ENCODE results near the gene MLN.

MLN gene

GRCh38 chr6:33771146-33772081, 32.4 kb downstream of the MLN start:
- peak; percentile 99 for DNase-seq (ENCODE audit: low read depth in 2 of 2)

DNA sequence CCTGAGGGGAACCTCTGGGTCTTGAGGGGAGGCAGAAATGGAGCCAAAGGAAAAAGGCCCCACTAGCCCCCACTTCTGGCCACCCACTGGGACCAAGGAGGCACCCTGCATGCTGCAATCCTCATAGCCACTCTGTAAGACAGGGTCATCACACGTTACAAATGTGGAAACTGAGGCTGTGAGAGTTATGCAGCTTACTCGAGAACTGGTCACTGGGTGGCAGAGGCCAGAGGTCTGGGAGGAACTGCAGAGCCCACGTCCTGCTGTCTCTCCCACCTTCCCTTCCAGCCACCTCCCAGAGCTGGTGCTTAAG, 33.0 kb downstream of the MLN start:
- no peak for DNase-seq (ENCODE audit: low read depth in 2 of 2)

GRCh38 chr6:33770124-33770832, 33.5 kb downstream of the MLN start:
- no peak for DNase-seq (ENCODE audit: low read depth in 2 of 2)

DNA sequence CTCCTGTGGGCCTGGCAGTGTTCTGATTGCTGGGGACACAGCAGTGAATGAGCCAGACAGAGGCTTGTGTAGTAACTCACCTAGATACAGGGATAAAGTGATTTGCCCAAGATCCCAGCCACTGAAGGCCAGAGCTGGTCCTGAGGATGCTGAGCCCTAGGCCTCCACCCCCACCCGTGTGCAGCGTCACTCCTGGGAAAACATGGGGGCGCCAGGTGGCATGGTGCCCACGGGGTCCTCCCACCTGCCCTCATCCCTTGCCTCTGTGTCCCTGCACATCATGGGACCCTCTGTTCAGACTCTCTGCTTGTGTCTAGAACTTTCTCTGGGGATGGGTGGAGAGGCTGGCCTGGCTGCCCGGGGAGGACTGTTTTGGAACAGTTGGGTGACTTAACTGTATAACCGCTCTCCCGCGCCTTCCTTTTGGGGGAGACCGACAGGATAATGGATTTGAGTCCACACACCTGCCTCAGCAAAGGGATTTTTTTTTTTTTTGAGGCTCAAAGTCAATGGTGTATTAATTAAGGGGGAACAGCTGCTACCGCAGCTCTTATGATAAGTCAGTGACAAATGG, 34.5 kb downstream of the MLN start:
- no peak for DNase-seq (ENCODE audit: low read depth in 2 of 2)

DNA sequence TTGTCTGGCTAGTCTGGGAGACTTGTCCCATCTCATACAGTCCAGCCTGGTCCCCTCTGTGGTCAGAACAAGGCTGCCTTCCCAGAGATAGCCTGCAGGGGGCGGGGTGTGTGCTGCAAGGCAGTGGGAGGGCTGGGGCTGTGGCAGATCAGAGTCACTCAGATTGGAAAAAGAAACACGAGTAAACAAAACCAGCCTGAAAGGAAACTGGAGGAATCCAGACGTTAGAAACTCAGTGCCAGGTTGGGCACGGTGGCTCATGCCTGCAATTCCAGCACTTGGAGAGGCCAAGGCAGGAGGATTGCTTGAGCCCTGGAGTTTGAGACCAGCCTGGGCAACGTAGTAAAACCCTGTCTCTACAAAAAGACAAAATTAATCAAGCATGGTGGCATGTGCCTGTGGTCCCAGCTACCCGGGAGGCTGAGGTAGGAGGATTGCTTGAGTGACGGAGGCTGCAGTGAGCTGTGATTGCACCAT, 35.1 kb downstream of the MLN start:
- DNase-seq (ENCODE audit: low read depth in 2 of 2), result peak in 1 of 2 experiments; percentile 35

DNA sequence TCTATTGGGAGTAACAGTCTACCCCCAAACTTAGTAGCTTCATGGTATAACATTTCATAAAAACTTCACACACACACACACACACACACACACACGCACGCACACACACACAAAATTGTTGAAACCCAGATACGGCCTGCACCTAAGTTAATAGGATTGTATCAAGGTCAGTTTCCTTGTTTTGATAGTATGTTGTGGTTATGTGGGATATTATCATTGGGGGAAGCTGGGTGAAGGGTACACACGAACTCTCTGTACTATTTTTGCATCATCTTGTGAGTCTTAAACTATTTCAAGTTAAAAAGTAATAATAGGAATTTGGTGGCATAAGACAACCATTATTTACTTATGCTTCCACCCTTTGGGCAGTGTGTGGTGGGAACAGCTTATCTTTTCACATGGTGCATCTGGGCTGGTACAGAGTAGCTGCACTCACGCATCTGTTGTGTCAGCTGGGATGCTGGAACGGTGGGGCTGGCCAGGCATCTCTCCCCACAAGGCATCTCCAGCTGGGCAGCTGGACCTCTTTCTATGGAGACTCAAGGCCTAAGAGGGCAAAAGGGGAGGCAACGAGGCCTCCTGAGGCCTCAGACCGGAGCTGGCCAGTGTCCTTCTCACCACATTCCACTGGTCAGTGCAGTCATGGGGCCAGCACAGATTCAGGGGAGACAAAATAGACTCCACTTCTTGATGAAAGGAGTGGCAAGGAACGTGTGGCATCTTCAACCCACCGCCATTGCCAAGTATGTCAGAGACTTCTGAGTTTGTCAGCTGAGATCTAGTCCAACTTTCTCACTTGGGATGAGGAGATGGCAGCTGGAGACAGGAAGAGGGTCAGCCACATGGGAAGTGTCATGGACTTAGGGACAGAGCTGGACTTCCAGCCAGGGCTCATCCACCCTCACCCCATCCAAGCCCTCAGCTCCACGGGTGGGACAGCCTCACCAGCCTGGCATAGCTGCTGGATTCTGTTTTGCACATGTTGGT, 36.6 kb downstream of the MLN start:
- DNase-seq (ENCODE audit: low read depth in 2 of 2), result no peak

DNA sequence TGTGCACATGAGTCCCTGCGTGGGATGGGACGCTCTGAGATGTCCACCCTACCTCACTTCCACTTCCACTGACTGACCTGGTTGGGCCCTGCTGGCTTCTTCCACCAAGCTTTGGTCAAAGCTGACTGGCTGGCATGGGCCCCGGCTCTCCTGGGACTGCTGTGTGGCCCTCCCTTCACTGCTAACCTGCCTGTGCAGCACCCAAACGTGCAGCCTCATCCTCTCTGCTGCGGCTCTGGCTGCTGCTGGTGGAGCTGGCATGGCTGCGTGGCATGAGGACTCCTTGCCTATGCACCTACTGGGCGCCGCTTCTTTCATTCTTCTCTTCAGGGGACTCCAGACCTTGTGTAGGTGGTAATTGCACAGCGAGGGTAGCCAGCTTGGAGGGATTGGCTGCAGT, 38.4 kb downstream of the MLN start:
- no peak for DNase-seq (ENCODE audit: low read depth in 2 of 2)

GRCh38 chr6:33764036-33764435, 39.8 kb downstream of the MLN start:
- DNase-seq (ENCODE audit: low read depth in 2 of 2), result no peak

DNA sequence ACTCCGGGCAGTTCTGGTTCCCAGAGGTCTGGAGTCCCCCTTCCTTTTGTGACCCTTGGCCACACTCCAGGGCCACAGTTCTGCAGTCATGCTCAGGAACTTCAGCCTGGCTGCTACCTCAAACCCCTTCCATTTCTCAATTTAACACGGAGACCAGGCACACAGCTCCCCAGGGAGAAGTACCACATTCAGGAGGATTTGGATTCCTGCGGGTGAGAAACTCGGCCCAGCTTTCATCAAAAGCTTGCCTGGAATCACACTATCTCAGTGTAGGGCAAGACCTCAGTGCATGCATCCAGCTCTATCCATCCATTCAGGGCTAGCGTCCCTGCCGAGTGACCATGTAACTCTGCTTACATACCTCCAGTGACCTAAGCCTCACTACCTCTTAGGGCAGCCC, 40.3 kb downstream of the MLN start:
- DNase-seq (ENCODE audit: low read depth in 2 of 2), result no peak

DNA sequence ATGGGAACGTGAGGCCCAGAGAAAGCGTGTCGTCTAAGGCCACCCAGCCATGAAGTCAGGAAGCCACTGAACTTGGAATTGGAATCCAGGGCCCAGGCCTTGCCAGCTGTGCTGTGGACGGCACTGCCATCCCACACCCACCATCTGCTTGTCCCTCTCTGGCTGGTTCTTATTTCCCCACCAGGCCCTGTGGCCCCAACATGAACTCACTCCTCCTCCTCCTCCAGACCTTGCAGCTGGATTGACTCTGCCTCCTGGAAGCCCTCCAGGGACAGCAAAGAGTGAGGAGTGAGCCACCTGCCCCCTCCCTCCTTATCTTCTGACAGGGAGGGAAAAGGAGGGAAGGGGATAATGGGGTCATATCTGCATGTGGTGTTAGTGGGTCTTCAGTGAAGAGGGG, 41.1 kb downstream of the MLN start:
- no peak for DNase-seq (ENCODE audit: low read depth in 2 of 2)

DNA sequence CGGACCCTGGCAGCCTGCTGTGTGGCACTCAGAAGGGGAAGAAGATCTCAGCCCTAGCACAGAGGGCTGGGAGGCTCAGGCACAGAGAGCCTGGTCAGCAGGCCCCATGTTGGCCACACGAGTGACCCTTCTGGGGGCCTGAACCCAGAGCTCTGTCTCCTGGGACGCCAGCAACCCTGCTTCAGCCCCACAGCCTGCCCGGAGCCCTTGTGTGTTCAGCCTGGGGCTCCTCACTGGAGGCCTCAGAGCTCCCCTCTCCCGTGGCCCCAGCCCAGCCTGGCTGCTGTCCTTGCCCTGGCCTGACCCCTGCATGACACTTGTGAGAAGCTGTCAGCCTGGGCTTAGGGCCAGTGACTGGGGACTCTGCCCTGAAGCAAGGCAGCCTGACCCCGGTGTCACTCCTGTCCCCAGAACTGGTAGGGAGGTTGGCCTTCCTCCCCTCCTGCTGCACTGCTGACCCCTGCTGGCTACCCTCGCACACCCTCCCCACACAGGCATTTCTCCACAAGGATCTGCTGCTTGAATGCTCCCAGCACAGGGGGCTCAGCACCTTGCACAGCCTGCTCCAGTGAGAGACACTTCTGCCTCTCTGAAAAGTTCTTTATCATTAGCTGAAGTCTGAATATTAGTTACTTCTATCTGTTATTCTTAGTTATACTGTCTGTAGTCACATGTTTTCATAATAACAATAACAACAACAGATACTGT, 41.7 kb downstream of the MLN start:
- DNase-seq (ENCODE audit: low read depth in 2 of 2), result no peak

- no peak for DNase-seq (ENCODE audit: low read depth in 2 of 2)
Observed at GRCh38 chr6:33761581-33761921, 42.3 kb downstream of the MLN start.

- no peak for DNase-seq (ENCODE audit: low read depth in 2 of 2)
Observed at GRCh38 chr6:33759887-33760629, 43.7 kb downstream of the MLN start.

- no peak for DNase-seq (ENCODE audit: low read depth in 2 of 2)
Observed at GRCh38 chr6:33758815-33759216, 45.0 kb downstream of the MLN start.

DNA sequence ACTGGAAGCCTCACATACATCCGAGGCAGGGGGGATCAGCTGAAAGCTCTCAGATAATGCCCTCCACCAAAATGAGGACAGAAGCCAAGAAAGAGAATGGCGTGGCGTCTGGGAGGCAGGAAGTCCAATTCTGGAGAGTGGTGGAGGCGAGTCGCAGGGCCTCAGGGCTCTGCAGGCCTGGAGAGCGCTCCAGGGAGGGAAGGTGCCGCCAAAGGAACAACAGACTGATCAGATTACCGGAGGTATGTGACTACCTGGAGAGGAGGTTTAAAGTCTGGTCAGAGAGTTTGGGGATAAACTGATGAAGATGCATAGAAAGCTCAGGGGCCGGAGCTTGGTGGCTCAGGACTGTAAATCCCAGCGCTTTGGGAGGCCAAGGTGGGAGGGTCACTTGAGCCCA, 45.9 kb downstream of the MLN start:
- DNase-seq (ENCODE audit: low read depth in 2 of 2), result no peak

GRCh38 chr6:33757113-33757512, 46.7 kb downstream of the MLN start:
- no peak for DNase-seq (ENCODE audit: low read depth in 2 of 2)

DNA sequence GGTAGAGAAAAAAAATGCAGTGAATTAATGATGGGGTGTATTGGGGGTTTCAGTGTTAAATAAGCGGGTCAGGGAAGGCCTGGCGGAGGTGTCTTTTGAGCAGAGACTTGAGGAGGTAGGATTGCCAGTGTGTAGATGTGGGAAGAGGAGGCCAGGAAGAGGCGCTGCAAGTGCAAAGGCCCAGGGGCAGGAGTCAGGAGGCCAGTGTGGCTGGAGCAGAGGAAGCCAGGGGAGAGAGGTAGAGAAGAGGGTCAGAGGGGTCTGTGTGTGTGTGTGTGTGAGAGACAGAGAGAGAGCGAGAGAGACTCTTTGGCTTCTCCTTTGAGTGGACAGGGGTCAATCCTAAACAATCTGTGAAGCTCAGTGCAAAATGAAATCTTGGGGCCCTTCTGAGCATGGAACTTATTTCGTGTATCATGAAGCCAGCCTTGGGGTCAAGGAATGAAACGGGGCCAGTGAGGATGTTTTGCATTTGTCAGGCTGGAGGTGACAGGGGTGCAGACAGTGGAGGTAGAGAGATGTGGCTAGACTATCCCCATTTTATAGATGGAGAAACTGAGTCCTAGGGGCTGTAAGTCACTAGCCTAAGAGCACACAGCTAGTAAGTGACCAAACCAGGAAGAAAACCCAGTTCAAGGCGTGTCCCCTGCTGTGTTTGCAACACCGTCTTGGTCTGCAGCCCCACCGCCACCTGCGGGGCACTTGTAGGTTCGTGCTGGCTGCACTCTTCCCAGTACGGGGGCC, 47.4 kb downstream of the MLN start:
- DNase-seq (ENCODE audit: low read depth in 2 of 2), result no peak

GRCh38 chr6:33755070-33755869, 48.5 kb downstream of the MLN start:
- DNase-seq (ENCODE audit: low read depth in 2 of 2), result no peak

- DNase-seq (ENCODE audit: low read depth in 2 of 2), result no peak
Observed at GRCh38 chr6:33754222-33754621, 49.6 kb downstream of the MLN start.

All from fibroblast of skin of left biceps (primary cell).